Measurements from ENCODE around the gene MED27.

- TF ChIP-seq, protein P1, sequence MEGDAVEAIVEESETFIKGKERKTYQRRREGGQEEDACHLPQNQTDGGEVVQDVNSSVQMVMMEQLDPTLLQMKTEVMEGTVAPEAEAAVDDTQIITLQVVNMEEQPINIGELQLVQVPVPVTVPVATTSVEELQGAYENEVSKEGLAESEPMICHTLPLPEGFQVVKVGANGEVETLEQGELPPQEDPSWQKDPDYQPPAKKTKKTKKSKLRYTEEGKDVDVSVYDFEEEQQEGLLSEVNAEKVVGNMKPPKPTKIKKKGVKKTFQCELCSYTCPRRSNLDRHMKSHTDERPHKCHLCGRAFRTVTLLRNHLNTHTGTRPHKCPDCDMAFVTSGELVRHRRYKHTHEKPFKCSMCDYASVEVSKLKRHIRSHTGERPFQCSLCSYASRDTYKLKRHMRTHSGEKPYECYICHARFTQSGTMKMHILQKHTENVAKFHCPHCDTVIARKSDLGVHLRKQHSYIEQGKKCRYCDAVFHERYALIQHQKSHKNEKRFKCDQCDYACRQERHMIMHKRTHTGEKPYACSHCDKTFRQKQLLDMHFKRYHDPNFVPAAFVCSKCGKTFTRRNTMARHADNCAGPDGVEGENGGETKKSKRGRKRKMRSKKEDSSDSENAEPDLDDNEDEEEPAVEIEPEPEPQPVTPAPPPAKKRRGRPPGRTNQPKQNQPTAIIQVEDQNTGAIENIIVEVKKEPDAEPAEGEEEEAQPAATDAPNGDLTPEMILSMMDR (IDR thresholded peaks at IDR 0.05): no peak
- TF ChIP-seq POLR2AphosphoS5 (IDR thresholded peaks at IDR 0.05; ENCODE audit: low read depth, low read length) (no peak), SIN3A (IDR thresholded peaks at IDR 0.05; ENCODE audit: borderline replicate concordance, insufficient read depth, low read depth, low read length) (no peak)
- TF ChIP-seq, protein P2, sequence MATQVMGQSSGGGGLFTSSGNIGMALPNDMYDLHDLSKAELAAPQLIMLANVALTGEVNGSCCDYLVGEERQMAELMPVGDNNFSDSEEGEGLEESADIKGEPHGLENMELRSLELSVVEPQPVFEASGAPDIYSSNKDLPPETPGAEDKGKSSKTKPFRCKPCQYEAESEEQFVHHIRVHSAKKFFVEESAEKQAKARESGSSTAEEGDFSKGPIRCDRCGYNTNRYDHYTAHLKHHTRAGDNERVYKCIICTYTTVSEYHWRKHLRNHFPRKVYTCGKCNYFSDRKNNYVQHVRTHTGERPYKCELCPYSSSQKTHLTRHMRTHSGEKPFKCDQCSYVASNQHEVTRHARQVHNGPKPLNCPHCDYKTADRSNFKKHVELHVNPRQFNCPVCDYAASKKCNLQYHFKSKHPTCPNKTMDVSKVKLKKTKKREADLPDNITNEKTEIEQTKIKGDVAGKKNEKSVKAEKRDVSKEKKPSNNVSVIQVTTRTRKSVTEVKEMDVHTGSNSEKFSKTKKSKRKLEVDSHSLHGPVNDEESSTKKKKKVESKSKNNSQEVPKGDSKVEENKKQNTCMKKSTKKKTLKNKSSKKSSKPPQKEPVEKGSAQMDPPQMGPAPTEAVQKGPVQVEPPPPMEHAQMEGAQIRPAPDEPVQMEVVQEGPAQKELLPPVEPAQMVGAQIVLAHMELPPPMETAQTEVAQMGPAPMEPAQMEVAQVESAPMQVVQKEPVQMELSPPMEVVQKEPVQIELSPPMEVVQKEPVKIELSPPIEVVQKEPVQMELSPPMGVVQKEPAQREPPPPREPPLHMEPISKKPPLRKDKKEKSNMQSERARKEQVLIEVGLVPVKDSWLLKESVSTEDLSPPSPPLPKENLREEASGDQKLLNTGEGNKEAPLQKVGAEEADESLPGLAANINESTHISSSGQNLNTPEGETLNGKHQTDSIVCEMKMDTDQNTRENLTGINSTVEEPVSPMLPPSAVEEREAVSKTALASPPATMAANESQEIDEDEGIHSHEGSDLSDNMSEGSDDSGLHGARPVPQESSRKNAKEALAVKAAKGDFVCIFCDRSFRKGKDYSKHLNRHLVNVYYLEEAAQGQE (IDR thresholded peaks at IDR 0.05; ENCODE audit: insufficient read depth in 1 of 2, low read depth in 2 of 2, low read length in 1 of 2): no peak
Observed at GRCh38 chr9:131811405-131811804, 268.3 kb downstream of the MED27 start.

Measured in Panc1 (cell line).